ENCODE results near the gene ATG13. TPM values are rescaled to one million over a fixed set of nuclear protein-coding genes. Genes with fewer than 3 reads are reported as not detected.

ATG13 gene
- total RNA-seq, 1 experiment from 2014 or later: 57.1 TPM

- H3K27me3 Mint-ChIP-seq (ENCODE audit: unreplicated experiment): no peaks in the 10 kb centered on the region
- H3K4me3 Mint-ChIP-seq (ENCODE audit: low read depth, unreplicated experiment): no peak overlapping the region
- intact Hi-C loops (cut with micrococcal nuclease; ENCODE audit: unreplicated experiment): no loop called here
- H3K27ac Mint-ChIP-seq (ENCODE audit: unreplicated experiment): no peak overlapping the region
- no TSS peak for BruUV-seq (replicated peaks)
- peaks cover 19% of the 10 kb centered on the region for H3K36me3 Mint-ChIP-seq (ENCODE audit: insufficient read depth, unreplicated experiment)
- CTCF ChIA-PET: interaction anchor here (0.6 kb wide), 1 partner anchor 16 kb away, joined by 3 read pairs; no protein-coding TSS in a partner anchor
- no peaks in the 10 kb centered on the region for H3K9me3 Mint-ChIP-seq (ENCODE audit: low read depth, unreplicated experiment)
- no peak for TF ChIP-seq CTCF (IDR thresholded peaks at IDR 0.05; ENCODE audit: unreplicated experiment)
- no peak for DNase-seq
- H3K4me1 Mint-ChIP-seq (ENCODE audit: low read depth, unreplicated experiment): no peaks in the 10 kb centered on the region
Measured at GRCh38 chr11:46692450-46692849, 75.1 kb downstream of the ATG13 start.

- Mint-ChIP-seq H3K36me3 (ENCODE audit: insufficient read depth, unreplicated experiment) (peaks cover 12% of the 10 kb centered on the region), H3K27ac (ENCODE audit: unreplicated experiment) (no peak overlapping the region), H3K4me3 (ENCODE audit: low read depth, unreplicated experiment) (no peak overlapping the region), H3K9me3 (ENCODE audit: low read depth, unreplicated experiment) (no peaks in the 10 kb centered on the region), H3K4me1 (ENCODE audit: low read depth, unreplicated experiment) (no peaks in the 10 kb centered on the region), H3K27me3 (ENCODE audit: unreplicated experiment) (no peaks in the 10 kb centered on the region)
- no TSS peak for BruUV-seq (replicated peaks)
- CTCF ChIA-PET: interaction anchor here (0.7 to 1.0 kb wide), 2 partner anchors 19 to 247 kb away, joined by 3 to 4 read pairs; no protein-coding TSS in a partner anchor
- intact Hi-C loops (cut with micrococcal nuclease; ENCODE audit: unreplicated experiment): no loop called here
- DNase-seq: no peak
- TF ChIP-seq CTCF (IDR thresholded peaks at IDR 0.05; ENCODE audit: unreplicated experiment): no peak
Measured at GRCh38 chr11:46693597-46694012, 76.3 kb downstream of the ATG13 start.

GRCh38 chr11:46694072-46694471, 76.7 kb downstream of the ATG13 start:
- no TSS peak for BruUV-seq (replicated peaks)
- DNase-seq: no peak
- no peaks in the 10 kb centered on the region for H3K9me3 Mint-ChIP-seq (ENCODE audit: low read depth, unreplicated experiment)
- no peak overlapping the region for H3K4me3 Mint-ChIP-seq (ENCODE audit: low read depth, unreplicated experiment)
- CTCF ChIA-PET: interaction anchor here (1.0 kb wide), 1 partner anchor 19 kb away, joined by 4 read pairs; no protein-coding TSS in a partner anchor
- TF ChIP-seq CTCF (IDR thresholded peaks at IDR 0.05; ENCODE audit: unreplicated experiment): no peak
- no peaks in the 10 kb centered on the region for H3K27me3 Mint-ChIP-seq (ENCODE audit: unreplicated experiment)
- peaks cover 12% of the 10 kb centered on the region for H3K36me3 Mint-ChIP-seq (ENCODE audit: insufficient read depth, unreplicated experiment)
- H3K27ac Mint-ChIP-seq (ENCODE audit: unreplicated experiment): no peak overlapping the region
- H3K4me1 Mint-ChIP-seq (ENCODE audit: low read depth, unreplicated experiment): no peaks in the 10 kb centered on the region
- intact Hi-C loops (cut with micrococcal nuclease; ENCODE audit: unreplicated experiment): no loop called here

- no TSS peak for BruUV-seq (replicated peaks)
- Mint-ChIP-seq H3K4me1 (ENCODE audit: low read depth, unreplicated experiment) (no peaks in the 10 kb centered on the region), H3K36me3 (ENCODE audit: insufficient read depth, unreplicated experiment) (peaks cover 12% of the 10 kb centered on the region), H3K9me3 (ENCODE audit: low read depth, unreplicated experiment) (no peaks in the 10 kb centered on the region), H3K27me3 (ENCODE audit: unreplicated experiment) (no peaks in the 10 kb centered on the region), H3K4me3 (ENCODE audit: low read depth, unreplicated experiment) (no peak overlapping the region), H3K27ac (ENCODE audit: unreplicated experiment) (no peak overlapping the region)
- intact Hi-C loops (cut with micrococcal nuclease; ENCODE audit: unreplicated experiment): no loop called here
- CTCF ChIA-PET: no interaction called here
- DNase-seq: no peak
- no peak for TF ChIP-seq CTCF (IDR thresholded peaks at IDR 0.05; ENCODE audit: unreplicated experiment)
Measured at GRCh38 chr11:46694607-46695006, 77.3 kb downstream of the ATG13 start.

Data from Calu3 (cell line).